HepG2 (cell line): ENCODE results near the gene FBH1.

ENCODE experiments used
- BCL3 ChIP-seq: sonication (generic); formaldehyde crosslinking; IDR thresholded peaks from 2 replicates; pipeline ENCODE4 v1.5.1; 2020; ENCODE audit warnings: mild to moderate bottlenecking, missing genetic modification reagents, moderate library complexity
- CTCF ChIP-seq: sonication (generic); formaldehyde crosslinking; IDR thresholded peaks from 2 replicates; pipeline ENCODE4 v1.5.0; 2020; ENCODE audit warnings: mild to moderate bottlenecking, missing genetic modification reagents, moderate library complexity
- ETV6 ChIP-seq: sonication (generic); formaldehyde crosslinking; conservative IDR thresholded peaks from 2 replicates; pipeline ENCODE4 v1.4.0; 2020; ENCODE audit warnings: missing genetic modification reagents
- GLMP ChIP-seq: sonication (generic); formaldehyde crosslinking; IDR thresholded peaks from 2 replicates; pipeline ENCODE4 v1.9.0; 2021; ENCODE audit warnings: missing genetic modification reagents, mild to moderate bottlenecking, borderline replicate concordance
- GMEB1 ChIP-seq: sonication (generic); formaldehyde crosslinking; IDR thresholded peaks from 2 replicates; pipeline ENCODE4 v1.5.1; 2020; ENCODE audit warnings: missing genetic modification reagents, mild to moderate bottlenecking, borderline replicate concordance
- HNF4G ChIP-seq, 2 experiments: sonication (generic) in 1 of 2; formaldehyde crosslinking in 1 of 2; IDR thresholded peaks; 2 replicates each; pipeline versions ENCODE4 v1.4.0 to v1.6.1; 2011 to 2020; ENCODE audit warnings: borderline replicate concordance in 2 of 2, low read depth in 2 of 2, mild to moderate bottlenecking in 2 of 2, low read length in 1 of 2, missing genetic modification reagents in 1 of 2, moderate library complexity in 1 of 2
- KDM6A ChIP-seq: IDR thresholded peaks from 2 replicates; pipeline ENCODE4 v1.6.1; 2016; ENCODE audit warnings: low read depth
- ZZZ3 ChIP-seq: sonication (generic); formaldehyde crosslinking; IDR thresholded peaks from 2 replicates; pipeline ENCODE4 v1.4.0; 2020; ENCODE audit warnings: missing genetic modification reagents, mild to moderate bottlenecking, borderline replicate concordance

GRCh38 chr10:5942474-5942873, 52.4 kb downstream of the FBH1 start:
- TF ChIP-seq CTCF (no peak), ETV6 (no peak), HNF4G (IDR thresholded peaks at IDR 0.05; ENCODE audit: borderline replicate concordance, low read depth, low read length) (no peak), HNF4G (CRISPR knock-in tag; IDR thresholded peaks at IDR 0.05; ENCODE audit: borderline replicate concordance, low read depth) (no peak), GMEB1 (CRISPR knock-in tag) (no peak), BCL3 (CRISPR knock-in tag) (no peak), ZZZ3 (no peak), KDM6A (no peak), GLMP (CRISPR knock-in tag) (no peak)
